Esophagus squamous epithelium (tissue), 4 donors: ENCODE data around the gene ZNF385B.

ENCODE experiments used
- CTCF ChIP-seq, 6 experiments: fragments of 450-650 bp in 4 of 6; fragments of 200-600 bp in 2 of 6; sonication (generic) in 2 of 6; IDR thresholded peaks; one replicate each; pipeline ENCODE4 v1.5.1; 2016 to 2019; ENCODE audit warnings: antibody characterized with exemption in 6 of 6, mild to moderate bottlenecking in 4 of 6, moderate library complexity in 4 of 6
- POLR2A ChIP-seq, 4 donors: fragments of 450-650 bp; IDR thresholded peaks; one replicate each; pipeline ENCODE4 v1.6.1; 2017; ENCODE audit warnings: antibody characterized with exemption in 4 of 4, mild to moderate bottlenecking in 4 of 4, moderate library complexity in 3 of 4

GRCh38 chr2:179814050-179814449, 47.4 kb downstream of the ZNF385B start:
- no peak for TF ChIP-seq CTCF (IDR thresholded peaks at IDR 0.05)
- TF ChIP-seq POLR2A (IDR thresholded peaks at IDR 0.05), result no peak
